GM20431 (cell line): ENCODE measurements around the gene PLP2.

ENCODE experiments used
- in situ Hi-C: fragments of 300-500 bp; cut with MseI, MboI; formaldehyde crosslinking; loops from one replicate; pipeline ENCODE4 v1.15.0; 2020; ENCODE audit warnings: low sequenced_read_pairs; ENCODE audit not compliant: unreplicated experiment

Gene PLP2

DNA sequence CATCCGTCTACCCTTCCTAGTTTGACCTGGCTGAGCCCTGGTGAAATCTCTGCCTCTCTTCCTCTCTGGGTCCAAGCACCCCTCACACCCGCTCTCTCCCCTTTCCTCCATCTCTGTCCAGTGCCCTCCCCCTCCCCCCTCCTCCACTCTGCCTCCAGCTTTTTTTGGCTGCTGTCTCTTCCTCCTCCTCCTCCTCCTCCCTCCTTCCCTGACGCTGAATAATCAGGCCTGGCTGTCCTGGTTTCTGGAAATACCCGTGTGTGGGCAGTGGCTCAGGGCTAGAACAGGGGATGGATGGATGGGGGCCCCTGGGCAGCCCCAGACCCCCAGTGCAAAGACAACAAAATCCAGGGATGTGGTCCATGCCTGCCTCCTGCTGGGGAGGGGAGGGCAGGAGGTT, 33.0 kb downstream of the PLP2 start:
- in situ Hi-C loops = no loop called here

DNA sequence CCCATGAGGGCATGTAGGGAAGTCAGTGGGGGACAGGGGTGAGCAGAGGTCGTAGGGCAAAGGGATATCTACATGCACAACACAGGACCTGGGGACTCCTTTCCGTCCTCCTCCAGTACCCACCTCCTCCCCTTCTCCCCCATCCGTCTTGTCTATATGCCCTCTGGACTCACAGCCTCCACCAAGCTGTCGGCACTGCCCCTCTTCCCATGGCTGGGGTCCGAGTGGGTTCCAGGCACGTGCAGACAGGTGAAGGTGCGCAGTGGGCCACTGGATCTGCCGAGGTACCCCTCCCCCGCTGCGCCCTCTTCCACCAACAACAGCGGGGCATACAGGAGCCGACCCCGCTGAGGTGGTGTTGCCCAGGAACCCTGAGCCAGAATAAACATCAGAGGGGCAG, 33.7 kb downstream of the PLP2 start:
- in situ Hi-C loops = no loop called here

- in situ Hi-C loops = no loop called here
Observed at GRCh38 chrX:49206543-49206942, 34.8 kb downstream of the PLP2 start.

DNA sequence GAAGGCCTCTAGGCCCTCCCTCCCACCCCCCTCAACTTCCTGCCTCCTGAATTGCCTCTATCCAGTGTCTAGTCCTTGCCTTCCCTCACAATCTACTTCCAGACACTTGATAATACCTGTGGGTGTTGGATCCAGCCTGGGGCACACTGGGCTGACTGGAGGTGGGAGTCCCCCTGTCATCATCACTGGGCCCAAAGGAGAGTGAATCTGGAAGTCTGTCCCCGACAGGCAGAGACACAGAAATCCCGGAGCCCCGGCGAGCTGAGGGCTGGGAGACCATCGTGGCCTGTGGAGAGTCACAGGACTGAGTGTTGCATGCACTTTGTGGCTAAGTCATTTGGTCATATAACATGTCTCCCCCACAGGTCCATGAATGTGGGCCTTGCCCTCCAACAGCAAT, 36.7 kb downstream of the PLP2 start:
- in situ Hi-C loops = no loop called here

DNA sequence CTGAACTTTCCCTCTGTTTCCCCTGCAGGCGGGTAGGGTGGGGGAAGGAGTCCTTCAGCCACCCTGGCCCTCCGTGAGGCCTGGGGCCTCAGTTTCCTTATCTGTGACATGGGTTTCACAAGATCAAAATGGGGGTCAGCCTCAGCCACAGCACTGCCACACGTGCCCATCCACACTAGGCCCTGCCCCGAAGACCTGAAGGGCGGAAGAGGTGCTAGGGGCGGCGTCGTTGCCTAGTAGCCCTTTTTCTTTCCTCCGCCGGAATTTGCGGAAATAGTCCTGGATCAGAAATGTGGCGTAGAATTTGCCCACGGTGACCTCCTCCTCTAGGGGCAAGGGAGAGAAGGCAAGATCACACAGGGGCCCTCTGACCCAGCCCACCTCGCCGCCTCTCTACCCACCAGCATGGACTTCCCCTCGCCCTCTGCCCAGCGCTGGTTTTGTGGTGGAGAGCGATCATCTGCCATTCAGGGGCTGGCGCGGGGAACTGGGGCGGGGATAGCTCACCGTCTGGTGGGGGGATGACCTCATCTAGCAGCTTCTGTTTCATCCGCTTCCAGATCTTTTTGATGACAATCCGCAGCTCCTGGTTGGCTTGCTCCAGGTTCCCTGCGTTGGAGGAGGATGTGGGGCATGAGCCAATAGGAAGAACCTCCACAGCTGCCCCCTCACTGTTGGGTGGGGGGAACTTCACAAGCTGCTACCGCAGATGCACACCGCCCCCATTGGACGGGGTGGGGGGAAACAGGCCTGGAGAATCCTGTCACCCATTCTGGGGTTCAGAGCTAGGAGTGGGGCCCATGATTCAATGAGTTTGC, 37.9 kb downstream of the PLP2 start:
- in situ Hi-C loops = no loop called here

GRCh38 chrX:49210406-49210805, 38.7 kb downstream of the PLP2 start:
- in situ Hi-C loops = no loop called here

DNA sequence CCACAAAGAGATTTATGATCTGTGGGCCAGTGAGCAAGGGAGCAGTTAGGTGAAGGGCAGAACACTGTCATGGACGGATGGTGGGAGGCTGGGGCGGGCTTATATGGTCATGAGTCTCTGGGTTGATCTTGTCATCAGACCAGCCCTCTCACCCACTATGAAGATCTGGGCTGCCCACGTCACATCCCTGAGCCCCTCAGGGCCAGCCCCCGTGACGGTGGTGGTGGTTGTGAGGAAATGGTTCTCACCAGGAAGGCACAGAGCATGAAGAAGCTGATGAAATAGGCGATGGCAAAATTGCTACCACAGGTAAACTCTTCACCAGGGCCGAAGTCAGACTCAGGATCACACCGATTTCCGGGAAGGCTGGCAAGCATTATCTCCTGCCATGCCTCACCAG, 39.4 kb downstream of the PLP2 start:
- in situ Hi-C loops = no loop called here

DNA sequence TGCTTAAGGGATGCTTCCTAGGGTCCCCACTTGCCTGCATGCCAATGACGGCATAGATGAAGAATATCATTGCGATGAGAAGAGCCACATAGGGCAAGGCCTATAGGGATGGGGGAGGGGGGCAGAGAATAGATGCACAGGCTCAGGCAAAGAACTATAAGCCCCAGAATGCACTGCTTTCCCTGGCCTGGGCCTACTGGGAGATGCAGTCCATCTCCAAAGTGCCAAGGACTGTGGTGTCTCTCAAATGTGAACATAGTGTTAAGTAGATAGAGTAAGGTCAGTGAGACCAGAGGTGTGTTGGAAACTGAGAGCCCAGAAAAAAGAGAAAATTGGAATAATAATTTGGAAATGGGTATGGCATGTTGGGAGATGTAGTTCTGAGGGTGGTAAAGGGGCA, 40.5 kb downstream of the PLP2 start:
- in situ Hi-C loops = no loop called here

GRCh38 chrX:49212861-49213260, 41.2 kb downstream of the PLP2 start:
- in situ Hi-C loops = no loop called here

- in situ Hi-C loops = no loop called here
Observed at GRCh38 chrX:49214416-49214815, 42.7 kb downstream of the PLP2 start.

GRCh38 chrX:49214996-49215526, 43.4 kb downstream of the PLP2 start:
- in situ Hi-C loops = no loop called here

- in situ Hi-C loops = no loop called here
Observed at GRCh38 chrX:49220100-49220499, 48.4 kb downstream of the PLP2 start.

DNA sequence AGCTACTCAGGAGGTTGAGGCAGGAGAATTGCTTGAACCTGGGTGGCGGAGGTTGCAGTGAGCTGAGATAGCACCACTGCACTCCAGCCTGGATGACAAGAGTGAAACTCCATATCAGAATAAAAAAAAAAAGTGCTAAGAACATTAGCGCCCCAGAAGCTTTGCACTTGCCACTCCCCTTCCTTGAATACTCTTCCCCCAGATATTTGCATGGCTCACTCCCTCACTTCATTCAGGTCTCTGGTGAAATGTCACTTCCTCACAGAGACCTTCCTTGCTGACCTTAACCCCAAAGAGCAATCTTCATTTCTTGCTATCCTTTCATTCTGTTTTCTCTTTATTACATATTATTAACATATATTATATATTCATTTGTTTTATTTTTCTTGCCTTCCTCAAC, 50.2 kb downstream of the PLP2 start:
- in situ Hi-C loops = no loop called here
